ENCODE measurements around the gene PARD3B.

GRCh38 chr2:205511641-205512040 lies 966.4 kb downstream of the PARD3B start:
- TF ChIP-seq CTCF (conservative IDR thresholded peaks at IDR 0.05; ENCODE audit: low read depth in 2 of 2) = no peak
- TF ChIP-seq REST (IDR thresholded peaks at IDR 0.05; ENCODE audit: unreplicated experiment) = no peak
- TF ChIP-seq EZH2 (IDR thresholded peaks at IDR 0.05; ENCODE audit: low read depth, unreplicated experiment) = no peak
- no peak for TF ChIP-seq CREB1 (CRISPR knock-in tag; IDR thresholded peaks at IDR 0.05; ENCODE audit: low read depth)
- TF ChIP-seq POLR2AphosphoS5 (IDR thresholded peaks at IDR 0.05; ENCODE audit: low read depth) = no peak
- no peak for TF ChIP-seq NANOG (IDR thresholded peaks at IDR 0.05; ENCODE audit: borderline replicate concordance)
- TF ChIP-seq JUNB (IDR thresholded peaks at IDR 0.05; ENCODE audit: unreplicated experiment) = no peak
- TF ChIP-seq EZH2phosphoT487 (IDR thresholded peaks at IDR 0.05; ENCODE audit: unreplicated experiment) = no peak
- TF ChIP-seq ETS1 (IDR thresholded peaks at IDR 0.05) = no peak
- no peak for TF ChIP-seq ZNF114 (CRISPR knock-in tag; IDR thresholded peaks at IDR 0.05)
- TF ChIP-seq ZNF462 (CRISPR knock-in tag; IDR thresholded peaks at IDR 0.05) = no peak
- no peak for TF ChIP-seq ZNF331 (CRISPR knock-in tag; IDR thresholded peaks at IDR 0.05; ENCODE audit: low read depth)
- no peak for TF ChIP-seq STAT1 (IDR thresholded peaks at IDR 0.05; ENCODE audit: unreplicated experiment)
